GM12874 (cell line): ENCODE measurements around the gene CCDC80.

Experiments used
- TF ChIP-seq, protein P1 (sequence below): IDR thresholded peaks from 2 replicates; pipeline ENCODE4 v1.5.1; 2011; ENCODE audit warnings: low read depth, mild to moderate bottlenecking, control low read depth, low read length, moderate library complexity; ENCODE audit not compliant: insufficient read depth

Gene CCDC80

DNA sequence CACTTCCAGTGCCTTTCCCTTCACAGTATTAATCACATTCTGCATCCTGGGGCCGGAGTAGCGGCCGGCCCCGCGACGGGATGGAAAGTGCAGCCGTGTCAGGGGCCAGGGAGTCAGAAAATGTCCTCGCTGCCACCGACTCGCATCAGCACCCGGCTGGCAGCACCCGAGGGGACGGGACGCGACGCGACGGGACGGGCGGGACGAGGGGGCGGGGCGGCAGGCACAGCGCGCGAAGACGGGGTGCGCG lies 79.5 kb downstream of the CCDC80 start:
- TF ChIP-seq, protein P1, sequence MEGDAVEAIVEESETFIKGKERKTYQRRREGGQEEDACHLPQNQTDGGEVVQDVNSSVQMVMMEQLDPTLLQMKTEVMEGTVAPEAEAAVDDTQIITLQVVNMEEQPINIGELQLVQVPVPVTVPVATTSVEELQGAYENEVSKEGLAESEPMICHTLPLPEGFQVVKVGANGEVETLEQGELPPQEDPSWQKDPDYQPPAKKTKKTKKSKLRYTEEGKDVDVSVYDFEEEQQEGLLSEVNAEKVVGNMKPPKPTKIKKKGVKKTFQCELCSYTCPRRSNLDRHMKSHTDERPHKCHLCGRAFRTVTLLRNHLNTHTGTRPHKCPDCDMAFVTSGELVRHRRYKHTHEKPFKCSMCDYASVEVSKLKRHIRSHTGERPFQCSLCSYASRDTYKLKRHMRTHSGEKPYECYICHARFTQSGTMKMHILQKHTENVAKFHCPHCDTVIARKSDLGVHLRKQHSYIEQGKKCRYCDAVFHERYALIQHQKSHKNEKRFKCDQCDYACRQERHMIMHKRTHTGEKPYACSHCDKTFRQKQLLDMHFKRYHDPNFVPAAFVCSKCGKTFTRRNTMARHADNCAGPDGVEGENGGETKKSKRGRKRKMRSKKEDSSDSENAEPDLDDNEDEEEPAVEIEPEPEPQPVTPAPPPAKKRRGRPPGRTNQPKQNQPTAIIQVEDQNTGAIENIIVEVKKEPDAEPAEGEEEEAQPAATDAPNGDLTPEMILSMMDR = no peak

DNA sequence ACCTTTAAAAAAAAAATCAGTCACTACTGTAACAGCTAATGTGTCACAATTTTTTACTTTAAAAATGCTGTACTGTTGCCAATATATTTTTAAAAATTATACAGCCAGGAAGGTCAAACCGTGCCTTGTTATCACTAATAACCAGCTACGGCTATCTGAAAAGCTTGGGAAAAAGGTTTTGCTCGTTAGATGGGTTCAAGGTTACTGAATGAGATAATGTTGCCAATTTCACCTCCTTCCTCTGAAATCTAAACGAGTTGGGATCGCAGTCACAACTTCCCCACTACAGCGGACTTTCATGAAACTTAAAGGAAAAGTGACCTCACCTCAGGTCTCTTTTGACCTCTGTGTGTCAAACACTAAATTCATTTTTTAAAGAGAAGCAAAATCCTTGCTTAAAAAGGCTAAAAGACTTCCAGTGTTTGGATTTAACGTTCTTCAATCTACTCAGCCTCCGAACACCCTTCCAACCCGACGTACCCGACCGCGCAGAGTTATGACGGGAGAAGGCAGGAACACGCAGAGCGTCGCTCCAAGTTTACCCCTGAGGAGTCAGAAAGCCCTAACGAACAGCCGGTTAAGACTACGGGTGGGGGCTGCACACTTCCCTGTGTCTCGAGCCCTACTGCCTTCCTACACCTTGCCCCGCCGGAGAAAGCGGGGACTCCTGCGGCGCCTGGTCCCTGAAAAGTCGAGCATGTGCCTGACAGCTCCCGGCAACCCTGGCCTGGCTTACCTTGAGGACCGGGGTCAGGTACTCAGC lies 80.0 kb downstream of the CCDC80 start:
- TF ChIP-seq, protein P1 = no peak

DNA sequence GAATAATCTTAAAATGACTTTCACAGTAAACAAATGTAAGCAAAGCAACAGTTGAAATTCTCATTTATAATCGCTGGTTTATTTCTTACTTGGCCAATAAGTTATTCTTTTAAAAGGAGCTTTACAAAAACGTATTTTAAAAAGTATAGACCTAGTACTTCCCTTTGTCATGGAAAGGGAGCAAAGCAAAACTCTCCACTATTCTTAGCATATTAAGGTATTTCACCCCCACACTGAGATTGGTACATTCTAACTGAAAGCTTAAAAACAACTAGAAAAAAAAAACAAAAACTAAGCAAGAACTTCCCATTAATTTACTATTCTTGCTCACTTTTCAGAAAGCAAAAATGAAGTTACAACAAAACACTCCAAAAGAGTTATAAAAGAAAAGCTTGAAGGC lies 80.6 kb downstream of the CCDC80 start:
- TF ChIP-seq, protein P1 = no peak

DNA sequence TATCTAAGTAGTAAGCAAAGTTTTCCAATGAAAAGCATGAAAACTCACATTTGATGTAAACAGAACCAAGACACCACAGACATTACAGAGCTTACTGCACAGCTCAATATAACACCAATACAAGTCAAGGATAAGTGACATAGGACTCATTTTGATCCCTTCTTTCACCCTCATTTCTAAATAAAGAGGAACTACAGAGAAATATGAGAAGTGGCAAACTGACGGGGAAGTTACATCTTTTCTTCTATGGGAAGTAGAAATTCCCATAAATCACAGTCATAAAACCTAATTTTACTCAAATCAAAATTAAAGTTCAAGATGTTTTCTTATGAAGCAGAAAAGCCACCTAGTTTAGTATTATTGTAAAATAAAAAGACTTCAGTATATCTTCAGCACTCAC lies 83.0 kb downstream of the CCDC80 start:
- TF ChIP-seq, protein P1 = no peak

DNA sequence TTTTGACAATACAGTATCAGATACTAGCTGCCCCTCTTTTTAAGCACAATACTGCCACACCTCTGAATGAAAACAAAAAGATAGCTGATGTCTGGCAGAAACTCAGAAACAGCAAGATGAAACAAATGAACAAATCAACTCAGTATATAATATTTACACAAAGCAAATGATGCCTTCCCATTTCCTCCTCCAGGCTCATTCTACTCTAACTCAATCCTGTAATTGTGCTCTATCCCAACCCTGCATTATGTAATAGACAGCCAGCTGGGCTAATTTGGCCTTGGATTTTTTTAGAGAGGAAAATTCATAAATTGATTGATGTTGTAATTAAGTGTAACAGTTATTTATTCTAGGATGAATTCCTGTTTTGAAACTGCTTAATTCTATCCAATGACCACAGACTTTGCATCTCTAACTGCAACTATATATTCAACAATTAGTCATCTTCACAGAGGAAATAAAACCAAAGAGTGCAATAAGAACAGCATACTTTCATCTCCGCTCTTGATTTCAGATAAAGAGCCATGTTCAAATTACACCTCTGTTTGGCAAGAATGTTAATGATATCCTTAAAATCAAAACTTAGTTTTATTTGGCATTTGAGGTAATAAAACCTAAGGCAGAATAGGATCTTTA lies 85.3 kb downstream of the CCDC80 start:
- TF ChIP-seq, protein P1 = no peak

DNA sequence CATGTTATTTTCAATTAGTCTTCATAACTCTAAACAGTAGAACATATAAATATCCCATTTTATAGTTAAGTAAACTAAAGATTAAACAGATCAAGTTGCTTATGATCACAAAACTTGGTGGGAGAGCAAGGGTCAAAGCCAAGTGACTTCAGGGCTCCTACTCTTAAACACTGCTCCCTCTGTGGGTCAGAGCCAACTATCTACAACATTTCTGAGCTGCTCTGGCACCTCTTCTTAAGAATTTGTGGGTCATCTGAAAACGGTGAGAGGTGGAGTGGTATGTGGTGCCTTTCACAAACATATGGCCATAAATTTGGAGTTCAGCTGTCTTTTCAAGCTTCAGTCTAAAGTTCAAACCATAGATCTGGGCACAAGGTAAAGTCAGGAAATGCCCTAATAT lies 90.1 kb downstream of the CCDC80 start:
- TF ChIP-seq, protein P1 = no peak
